ENCODE measurements around the gene C1GALT1C1L. TPM values are rescaled to one million over a fixed set of nuclear protein-coding genes. Genes with fewer than 3 reads are reported as not detected.

The C1GALT1C1L gene
- total RNA-seq, 2 experiments from 2014 or later = not detected

DNA sequence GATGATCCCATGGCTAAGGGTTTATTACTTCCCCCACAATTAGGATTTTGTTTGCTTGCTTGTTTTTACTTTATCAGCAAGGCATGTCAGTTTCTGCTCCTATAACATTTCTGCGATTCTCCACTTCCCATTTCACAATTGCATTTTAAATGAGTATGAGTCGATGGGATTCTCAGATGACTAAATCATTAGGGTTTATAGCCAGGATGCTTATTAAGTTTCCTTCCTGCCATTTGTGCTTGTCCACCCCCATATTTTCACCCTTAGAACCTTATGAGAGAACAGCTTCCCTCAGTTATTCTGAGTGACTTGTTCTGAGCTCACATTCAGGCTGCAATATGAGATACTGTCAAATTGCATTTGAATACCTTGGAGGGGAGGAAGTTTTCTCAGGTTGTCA is 37.9 kb upstream of the C1GALT1C1L start:
- Mint-ChIP-seq H3K4me1 (ENCODE audit: low read depth) (no peaks in the 10 kb centered on the region), H3K36me3 (ENCODE audit: low read depth) (no peaks in the 10 kb centered on the region), H3K27me3 (peaks cover 15% of the 10 kb centered on the region), H3K9me3 (no peaks in the 10 kb centered on the region), H3K27ac (no peak overlapping the region), H3K4me3 (no peak overlapping the region)
- no peak for DNase-seq
- TF ChIP-seq, protein P1, sequence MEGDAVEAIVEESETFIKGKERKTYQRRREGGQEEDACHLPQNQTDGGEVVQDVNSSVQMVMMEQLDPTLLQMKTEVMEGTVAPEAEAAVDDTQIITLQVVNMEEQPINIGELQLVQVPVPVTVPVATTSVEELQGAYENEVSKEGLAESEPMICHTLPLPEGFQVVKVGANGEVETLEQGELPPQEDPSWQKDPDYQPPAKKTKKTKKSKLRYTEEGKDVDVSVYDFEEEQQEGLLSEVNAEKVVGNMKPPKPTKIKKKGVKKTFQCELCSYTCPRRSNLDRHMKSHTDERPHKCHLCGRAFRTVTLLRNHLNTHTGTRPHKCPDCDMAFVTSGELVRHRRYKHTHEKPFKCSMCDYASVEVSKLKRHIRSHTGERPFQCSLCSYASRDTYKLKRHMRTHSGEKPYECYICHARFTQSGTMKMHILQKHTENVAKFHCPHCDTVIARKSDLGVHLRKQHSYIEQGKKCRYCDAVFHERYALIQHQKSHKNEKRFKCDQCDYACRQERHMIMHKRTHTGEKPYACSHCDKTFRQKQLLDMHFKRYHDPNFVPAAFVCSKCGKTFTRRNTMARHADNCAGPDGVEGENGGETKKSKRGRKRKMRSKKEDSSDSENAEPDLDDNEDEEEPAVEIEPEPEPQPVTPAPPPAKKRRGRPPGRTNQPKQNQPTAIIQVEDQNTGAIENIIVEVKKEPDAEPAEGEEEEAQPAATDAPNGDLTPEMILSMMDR (IDR thresholded peaks at IDR 0.05) = no peak
- no peak overlapping the region for H3K27ac ChIP-seq (ENCODE audit: low read depth in 1 of 2, low read length in 2 of 2)
- H3K4me1 ChIP-seq (ENCODE audit: insufficient read depth, low read length) = no peaks in the 10 kb centered on the region
- CTCF ChIA-PET = no interaction called here
- POLR2A ChIA-PET = no interaction called here
- intact Hi-C loops (cut with DNase I, micrococcal nuclease) = no loop called here
- peaks cover 0 to 5% of the 10 kb centered on the region in 2 experiments for H3K27me3 ChIP-seq (ENCODE audit: control insufficient read depth in 1 of 2, insufficient read depth in 2 of 2, low read length in 2 of 2)
- no peak overlapping the region for H3K4me3 ChIP-seq (ENCODE audit: low read length)
- H3K36me3 ChIP-seq (ENCODE audit: insufficient read depth, low read length) = no peaks in the 10 kb centered on the region
- no peak for ATAC-seq (ENCODE audit: poor library complexity)
- H3K9me3 ChIP-seq (ENCODE audit: control insufficient read depth in 1 of 2, insufficient read depth in 1 of 2, low read length in 2 of 2) = no peaks in the 10 kb centered on the region

DNA sequence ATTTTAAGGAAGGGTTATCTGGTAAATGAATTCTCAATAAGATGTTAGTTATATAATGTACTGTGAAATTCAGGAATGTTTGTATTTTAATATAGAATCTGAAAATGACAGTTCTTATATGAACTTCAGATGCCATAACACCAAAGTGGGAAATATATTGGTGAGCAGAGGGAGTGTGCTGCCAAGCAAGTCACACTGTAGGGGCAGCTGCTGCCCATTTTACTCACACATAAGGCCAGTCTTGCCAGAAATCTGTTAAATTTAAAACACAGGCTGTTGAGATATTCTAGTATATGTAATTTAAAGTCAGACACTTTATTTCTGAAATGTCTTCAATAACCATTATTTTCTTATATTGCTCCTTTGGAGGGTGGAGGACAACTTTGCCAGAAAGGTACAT is 34.6 kb upstream of the C1GALT1C1L start:
- Mint-ChIP-seq H3K9me3 (no peaks in the 10 kb centered on the region), H3K36me3 (ENCODE audit: low read depth) (no peaks in the 10 kb centered on the region), H3K4me3 (no peak overlapping the region), H3K27ac (no peak overlapping the region), H3K27me3 (peaks cover 24% of the 10 kb centered on the region), H3K4me1 (ENCODE audit: low read depth) (no peaks in the 10 kb centered on the region)
- ATAC-seq (ENCODE audit: poor library complexity) = no peak
- ChIA-PET POLR2A (no interaction called here), CTCF (no interaction called here)
- H3K4me3 ChIP-seq (ENCODE audit: low read length) = no peak overlapping the region
- H3K27me3 ChIP-seq (ENCODE audit: control insufficient read depth in 1 of 2, insufficient read depth in 2 of 2, low read length in 2 of 2) = peaks cover 0 to 5% of the 10 kb centered on the region in 2 experiments
- H3K9me3 ChIP-seq (ENCODE audit: control insufficient read depth in 1 of 2, insufficient read depth in 1 of 2, low read length in 2 of 2) = no peaks in the 10 kb centered on the region
- H3K4me1 ChIP-seq (ENCODE audit: insufficient read depth, low read length) = no peaks in the 10 kb centered on the region
- TF ChIP-seq, protein P1 (IDR thresholded peaks at IDR 0.05) = no peak
- intact Hi-C loops (cut with DNase I, micrococcal nuclease) = no loop called here
- no peak for DNase-seq
- no peaks in the 10 kb centered on the region for H3K36me3 ChIP-seq (ENCODE audit: insufficient read depth, low read length)
- no peak overlapping the region for H3K27ac ChIP-seq (ENCODE audit: low read depth in 1 of 2, low read length in 2 of 2)

DNA sequence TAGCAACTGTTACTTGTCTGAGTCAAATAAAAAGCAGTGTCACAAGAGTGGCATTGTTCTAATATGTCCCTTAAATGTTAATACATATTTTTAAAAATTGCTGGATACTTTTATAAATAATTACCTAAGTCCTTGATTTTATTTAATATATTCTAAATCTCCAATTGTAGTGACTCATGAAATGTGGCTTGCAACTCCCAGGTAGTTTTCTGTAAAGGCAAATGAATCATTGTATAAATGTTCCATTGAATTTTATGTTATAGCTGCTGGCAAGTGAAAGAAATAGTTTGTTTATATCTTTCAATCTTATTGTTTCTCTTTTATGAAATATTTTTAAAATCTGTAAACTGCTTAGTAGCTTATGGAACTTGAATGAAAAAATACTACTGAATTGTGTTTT is 32.7 kb upstream of the C1GALT1C1L start:
- ChIA-PET POLR2A (no interaction called here), CTCF (no interaction called here)
- Histone ChIP-seq H3K27me3 (ENCODE audit: control insufficient read depth in 1 of 2, insufficient read depth in 2 of 2, low read length in 2 of 2) (peaks cover 0 to 5% of the 10 kb centered on the region in 2 experiments), H3K9me3 (ENCODE audit: control insufficient read depth in 1 of 2, insufficient read depth in 1 of 2, low read length in 2 of 2) (no peaks in the 10 kb centered on the region), H3K4me3 (ENCODE audit: low read length) (no peak overlapping the region), H3K4me1 (ENCODE audit: insufficient read depth, low read length) (no peaks in the 10 kb centered on the region), H3K27ac (ENCODE audit: low read depth in 1 of 2, low read length in 2 of 2) (no peak overlapping the region), H3K36me3 (ENCODE audit: insufficient read depth, low read length) (no peaks in the 10 kb centered on the region)
- DNase-seq (no peak), ATAC-seq (ENCODE audit: poor library complexity) (no peak)
- no peaks in the 10 kb centered on the region for H3K4me1 Mint-ChIP-seq (ENCODE audit: low read depth)
- no peak overlapping the region for H3K4me3 Mint-ChIP-seq
- TF ChIP-seq, protein P1 (IDR thresholded peaks at IDR 0.05) = no peak
- H3K36me3 Mint-ChIP-seq (ENCODE audit: low read depth) = no peaks in the 10 kb centered on the region
- no peaks in the 10 kb centered on the region for H3K9me3 Mint-ChIP-seq
- H3K27ac Mint-ChIP-seq = no peak overlapping the region
- intact Hi-C loops (cut with DNase I, micrococcal nuclease) = no loop called here
- H3K27me3 Mint-ChIP-seq = peaks cover 22% of the 10 kb centered on the region
